GM21381 (cell line): ENCODE results near the gene GGCT.

Experiments used
- ATAC-seq: cut with Tn5 transposase; IDR thresholded peaks from one replicate; pipeline ENCODE4 v1.9.1; 2021; ENCODE audit warnings: mild to moderate bottlenecking, moderate library complexity; ENCODE audit not compliant: unreplicated experiment

GGCT gene

GRCh38 chr7:30465046-30465810 is 39.4 kb downstream of the GGCT start:
- ATAC-seq: no peak

- no peak for ATAC-seq
These were observed 40.4 kb downstream of the GGCT start for GRCh38 chr7:30464231-30464671.

- ATAC-seq: peak; percentile 82
These were observed 41.1 kb downstream of the GGCT start for GRCh38 chr7:30463405-30464145.

- no peak for ATAC-seq
These were observed 42.5 kb downstream of the GGCT start for GRCh38 chr7:30462179-30462578.

- ATAC-seq: no peak
These were observed 44.4 kb downstream of the GGCT start for GRCh38 chr7:30460246-30460633.

GRCh38 chr7:30459591-30460245 is 44.9 kb downstream of the GGCT start:
- no peak for ATAC-seq

- no peak for ATAC-seq
These were observed 46.3 kb downstream of the GGCT start for GRCh38 chr7:30458311-30458710.

GRCh38 chr7:30453921-30454320 is 50.7 kb downstream of the GGCT start:
- no peak for ATAC-seq

GRCh38 chr7:30453016-30453415 is 51.6 kb downstream of the GGCT start:
- ATAC-seq: no peak

GRCh38 chr7:30452280-30452930 is 52.2 kb downstream of the GGCT start:
- no peak for ATAC-seq

- ATAC-seq: no peak
These were observed 52.9 kb downstream of the GGCT start for GRCh38 chr7:30451539-30452279.

GRCh38 chr7:30450983-30451497 is 53.6 kb downstream of the GGCT start:
- ATAC-seq: no peak

GRCh38 chr7:30450240-30450982 is 54.2 kb downstream of the GGCT start:
- no peak for ATAC-seq

- no peak for ATAC-seq
These were observed 56.0 kb downstream of the GGCT start for GRCh38 chr7:30448461-30449189.

GRCh38 chr7:30447466-30447865 is 57.2 kb downstream of the GGCT start:
- no peak for ATAC-seq
